HEK293 (cell line): ENCODE measurements around the gene ZC3H18.

ENCODE experiments used
- CTCF ChIA-PET: fragments of 350-600 bp; formaldehyde crosslinking; extraction: SDS; loops from one replicate; lab custom pipeline; 2021; ENCODE audit warnings: antibody characterized with exemption; lab: Yijun Ruan, JAX
- POLR2A ChIA-PET: fragments of 300-600 bp; formaldehyde crosslinking; extraction: SDS; loops from one replicate; lab custom pipeline; 2020; ENCODE audit warnings: antibody characterized with exemption, inconsistent platforms; lab: Yijun Ruan, JAX
- H3K27ac ChIP-seq: fragments of 200-500 bp; sonication (Bioruptor generic); 2 replicates; pipeline ENCODE4 v1.5.1; 2014; ENCODE audit warnings: low read depth, low read length, control low read depth, inconsistent platforms; ENCODE audit errors: extremely low read depth
- H3K36me3 ChIP-seq, 2 experiments: fragments of 200-500 bp in 1 of 2; sonication (Bioruptor generic) in 1 of 2; 1 replicate in 1 of 2; 2 replicates in 1 of 2; pipeline ENCODE4 v1.5.1; 2014 to 2017; ENCODE audit warnings: inconsistent platforms in 2 of 2, low read length in 2 of 2; ENCODE audit not compliant: control insufficient read depth in 2 of 2, insufficient read depth in 1 of 2
- H3K4me1 ChIP-seq: fragments of 200-500 bp; sonication (Bioruptor generic); 2 replicates; pipeline ENCODE4 v1.5.1; 2014; ENCODE audit warnings: mild to moderate bottlenecking, low read length, inconsistent platforms; ENCODE audit not compliant: control insufficient read depth, insufficient read depth
- H3K4me3 ChIP-seq: 2 replicates; pipeline ENCODE4 v1.5.1; 2011; ENCODE audit warnings: low read depth, mild to moderate bottlenecking, control low read depth, low read length, moderate library complexity
- H3K9me3 ChIP-seq: fragments of 200-500 bp; sonication (Bioruptor generic); 2 replicates; pipeline ENCODE4 v1.5.1; 2014; ENCODE audit warnings: low read depth, low read length, inconsistent platforms; ENCODE audit not compliant: control insufficient read depth, insufficient read depth
- BCL11A ChIP-seq: fragments of 450-650 bp; formaldehyde crosslinking; IDR thresholded peaks from 2 replicates; pipeline ENCODE4 v1.5.1; 2016; ENCODE audit warnings: low read depth, missing biosample characterization, missing genetic modification characterization
- GLIS1 ChIP-seq: fragments of 450-650 bp; formaldehyde crosslinking; IDR thresholded peaks from 2 replicates; pipeline ENCODE4 v1.5.1; 2016; ENCODE audit warnings: missing biosample characterization, missing genetic modification characterization
- PBX3 ChIP-seq: sonication (generic); formaldehyde crosslinking; IDR thresholded peaks from 2 replicates; pipeline ENCODE4 v1.8.1; 2022; ENCODE audit warnings: mild to moderate bottlenecking, moderate library complexity, missing genetic modification reagents
- PRDM2 ChIP-seq: fragments of 450-650 bp; formaldehyde crosslinking; IDR thresholded peaks from 2 replicates; pipeline ENCODE4 v1.5.1; 2016; ENCODE audit warnings: missing biosample characterization, missing genetic modification characterization, borderline replicate concordance
- ZBTB6 ChIP-seq: fragments of 450-650 bp; formaldehyde crosslinking; IDR thresholded peaks from 2 replicates; pipeline ENCODE4 v1.5.1; 2017; ENCODE audit warnings: missing biosample characterization, missing genetic modification characterization
- ZEB2 ChIP-seq: fragments of 450-650 bp; formaldehyde crosslinking; IDR thresholded peaks from 2 replicates; pipeline ENCODE4 v1.5.1; 2016; ENCODE audit warnings: missing biosample characterization, missing genetic modification characterization
- ZIC2 ChIP-seq: fragments of 450-650 bp; formaldehyde crosslinking; IDR thresholded peaks from 2 replicates; pipeline ENCODE4 v1.5.1; 2016; ENCODE audit warnings: missing biosample characterization, missing genetic modification characterization
- ZNF23 ChIP-seq: fragments of 450-650 bp; formaldehyde crosslinking; IDR thresholded peaks from 2 replicates; pipeline ENCODE4 v1.5.1; 2016; ENCODE audit warnings: missing biosample characterization, missing genetic modification characterization, borderline replicate concordance
- ZNF239 ChIP-seq: fragments of 450-650 bp; formaldehyde crosslinking; IDR thresholded peaks from 2 replicates; pipeline ENCODE4 v1.5.1; 2016; ENCODE audit warnings: missing biosample characterization, missing genetic modification characterization
- ZNF341 ChIP-seq: fragments of 450-650 bp; formaldehyde crosslinking; IDR thresholded peaks from 2 replicates; pipeline ENCODE4; 2016; ENCODE audit warnings: low read depth, missing biosample characterization, missing genetic modification characterization
- ZNF404 ChIP-seq: fragments of 450-650 bp; formaldehyde crosslinking; IDR thresholded peaks from 2 replicates; pipeline ENCODE4 v1.5.1; 2017; ENCODE audit warnings: missing biosample characterization, missing genetic modification characterization
- ZNF416 ChIP-seq: fragments of 450-650 bp; formaldehyde crosslinking; IDR thresholded peaks from 2 replicates; pipeline ENCODE4 v1.5.1; 2016; ENCODE audit warnings: missing biosample characterization, missing genetic modification characterization
- ZNF423 ChIP-seq: fragments of 450-650 bp; formaldehyde crosslinking; IDR thresholded peaks from 2 replicates; pipeline ENCODE4 v1.5.1; 2016; ENCODE audit warnings: missing biosample characterization, missing genetic modification characterization
- ZNF623 ChIP-seq: fragments of 450-650 bp; formaldehyde crosslinking; IDR thresholded peaks from 2 replicates; pipeline ENCODE4 v1.5.1; 2016; ENCODE audit warnings: missing biosample characterization, missing genetic modification characterization
- ZNF768 ChIP-seq: fragments of 450-650 bp; formaldehyde crosslinking; IDR thresholded peaks from 2 replicates; pipeline ENCODE4 v1.5.1; 2018; ENCODE audit warnings: missing biosample characterization, mild to moderate bottlenecking, missing genetic modification characterization
- ZNF776 ChIP-seq: fragments of 450-650 bp; formaldehyde crosslinking; IDR thresholded peaks from 2 replicates; pipeline ENCODE4 v1.5.0; 2017; ENCODE audit warnings: missing biosample characterization, missing genetic modification characterization, borderline replicate concordance
- ZNF792 ChIP-seq: fragments of 450-650 bp; formaldehyde crosslinking; IDR thresholded peaks from 2 replicates; pipeline ENCODE4 v1.5.1; 2016; ENCODE audit warnings: missing biosample characterization, missing genetic modification characterization
- ZNF837 ChIP-seq: fragments of 450-650 bp; formaldehyde crosslinking; IDR thresholded peaks from 2 replicates; pipeline ENCODE4 v1.5.1; 2016; ENCODE audit warnings: missing biosample characterization, missing genetic modification characterization
- TF ChIP-seq, protein P1 (sequence below): fragments of 450-650 bp; IDR thresholded peaks from 2 replicates; pipeline ENCODE4 v1.5.1; 2018; ENCODE audit warnings: missing biosample characterization, mild to moderate bottlenecking, missing genetic modification characterization

Gene ZC3H18

DNA sequence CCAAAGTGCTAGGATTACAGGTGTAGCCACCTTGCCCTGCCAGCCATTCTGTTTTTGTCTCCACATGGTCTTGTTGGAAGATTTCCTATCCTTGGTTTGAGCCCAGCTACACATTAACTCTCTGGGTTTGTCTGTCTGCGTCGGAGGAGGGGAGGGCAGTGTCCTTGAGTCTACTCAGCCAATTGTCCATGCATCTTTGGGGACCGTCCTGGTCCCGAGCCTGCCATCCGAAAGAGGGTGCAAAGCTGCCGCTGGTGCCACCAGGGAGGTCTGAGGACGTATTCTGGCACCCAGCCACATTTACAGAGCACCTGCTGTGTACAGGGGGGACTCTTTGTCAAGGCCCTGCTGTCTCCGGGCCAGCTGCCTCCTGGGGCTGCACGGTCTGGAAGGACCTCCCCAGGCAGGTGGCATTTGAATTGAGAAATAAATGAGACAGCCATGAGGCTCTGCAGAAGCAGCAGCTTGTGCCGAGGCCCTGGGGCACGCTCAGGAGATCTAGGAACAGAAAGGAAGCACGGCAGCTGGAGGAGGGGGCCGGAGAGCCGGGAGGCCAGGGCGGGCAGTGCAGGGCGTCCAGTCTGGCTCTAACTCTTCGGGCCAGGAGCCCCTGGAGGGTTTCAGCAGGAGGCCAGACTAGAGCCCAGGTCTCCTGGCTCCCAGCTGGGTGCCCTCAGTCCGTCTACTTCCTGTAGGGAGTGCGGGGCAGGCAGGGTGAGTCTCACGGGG lies 79.2 kb downstream of the ZC3H18 start:
- peaks cover 7% of the 10 kb centered on the region; the same call in 1 of the 2 replicates for H3K4me1 ChIP-seq
- CTCF ChIA-PET = interaction anchor here (0.9 to 1.0 kb wide), 2 partner anchors 12 kb away, joined by 4 to 5 read pairs; no protein-coding TSS in a partner anchor

More for the DNA sequence above, 79.2 kb downstream of the ZC3H18 start:
- no peaks in the 10 kb centered on the region for H3K9me3 ChIP-seq
- POLR2A ChIA-PET = interaction anchor here (1.1 to 1.7 kb wide), 2 partner anchors 11 to 14 kb away, joined by 4 to 5 read pairs; partner anchors contain the start of genes IL17C and MVD
- peaks cover 0 to 17% of the 10 kb centered on the region in 2 experiments; a peak in 2 of 3 replicates for H3K36me3 ChIP-seq
- no peak overlapping the region for H3K4me3 ChIP-seq
- TF ChIP-seq PRDM2 = no peak
- TF ChIP-seq PBX3 (CRISPR knock-in tag) = no peak
- TF ChIP-seq ZEB2 = no peak
- TF ChIP-seq ZNF23 (tag by site-specific recombination) = no peak
- TF ChIP-seq ZNF239 (tag by site-specific recombination) = no peak
- TF ChIP-seq ZNF768 (tag by site-specific recombination) = no peak
- TF ChIP-seq ZNF416 (tag by site-specific recombination) = no peak
- no peak for TF ChIP-seq ZNF341 (tag by site-specific recombination)
- TF ChIP-seq ZNF623 (tag by site-specific recombination) = peak; percentile 77
- no peak for TF ChIP-seq ZBTB6
- TF ChIP-seq ZNF792 (tag by site-specific recombination) = no peak
- TF ChIP-seq ZIC2 = peak; percentile 74
- peak; percentile 86 for TF ChIP-seq GLIS1
- no peak for TF ChIP-seq BCL11A
- no peak for TF ChIP-seq ZNF423 (tag by site-specific recombination)
- TF ChIP-seq ZNF837 (tag by site-specific recombination) = no peak
- TF ChIP-seq ZNF776 (tag by site-specific recombination) = no peak
- TF ChIP-seq ZNF404 (tag by site-specific recombination) = no peak
- TF ChIP-seq, protein P1, sequence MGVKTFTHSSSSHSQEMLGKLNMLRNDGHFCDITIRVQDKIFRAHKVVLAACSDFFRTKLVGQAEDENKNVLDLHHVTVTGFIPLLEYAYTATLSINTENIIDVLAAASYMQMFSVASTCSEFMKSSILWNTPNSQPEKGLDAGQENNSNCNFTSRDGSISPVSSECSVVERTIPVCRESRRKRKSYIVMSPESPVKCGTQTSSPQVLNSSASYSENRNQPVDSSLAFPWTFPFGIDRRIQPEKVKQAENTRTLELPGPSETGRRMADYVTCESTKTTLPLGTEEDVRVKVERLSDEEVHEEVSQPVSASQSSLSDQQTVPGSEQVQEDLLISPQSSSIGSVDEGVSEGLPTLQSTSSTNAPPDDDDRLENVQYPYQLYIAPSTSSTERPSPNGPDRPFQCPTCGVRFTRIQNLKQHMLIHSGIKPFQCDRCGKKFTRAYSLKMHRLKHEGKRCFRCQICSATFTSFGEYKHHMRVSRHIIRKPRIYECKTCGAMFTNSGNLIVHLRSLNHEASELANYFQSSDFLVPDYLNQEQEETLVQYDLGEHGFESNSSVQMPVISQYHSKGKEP (tag by site-specific recombination) = no peak
- H3K27ac ChIP-seq = peak overlapping the region; percentile 73; the same call in 1 of the 2 replicates
